H1 (cell line): ENCODE data around the gene KAT8. TPM values are rescaled to one million over a fixed set of nuclear protein-coding genes. Genes with fewer than 3 reads are reported as not detected.

ENCODE experiments used
- ATF2 ChIP-seq: IDR thresholded peaks from 2 replicates; pipeline ENCODE4 v1.6.1; 2012; ENCODE audit warnings: low read length, inconsistent platforms
- ATF3 ChIP-seq: IDR thresholded peaks from 2 replicates; pipeline ENCODE4 v1.6.1; 2011; ENCODE audit warnings: low read depth, mild to moderate bottlenecking, low read length; ENCODE audit not compliant: insufficient read depth
- BACH1 ChIP-seq: IDR thresholded peaks from 2 replicates; pipeline ENCODE4 v1.6.1; 2012; ENCODE audit warnings: low read length, improper control_type of control experiment
- CBX8 ChIP-seq: fragments of 300-800, 300-1000 bp; sonication (generic); IDR thresholded peaks from 2 replicates; pipeline ENCODE4 v1.7.1; 2016; ENCODE audit warnings: low read depth, low read length, borderline replicate concordance
- E2F6 ChIP-seq: IDR thresholded peaks from 2 replicates; pipeline ENCODE4 v1.6.1; 2012; ENCODE audit warnings: inconsistent platforms
- HDAC6 ChIP-seq: IDR thresholded peaks from one replicate; pipeline ENCODE4 v1.7.1; 2012; ENCODE audit warnings: low read depth, mild to moderate bottlenecking, inconsistent platforms, low read length, moderate library complexity
- JUN ChIP-seq: IDR thresholded peaks from 2 replicates; pipeline ENCODE4 v1.6.1; 2011; ENCODE audit warnings: low read depth, mild to moderate bottlenecking, improper control_type of control experiment, low read length
- KDM4A ChIP-seq: IDR thresholded peaks from one replicate; pipeline ENCODE4 v1.7.1; 2012; ENCODE audit warnings: low read depth, mild to moderate bottlenecking, moderate library complexity, low read length, inconsistent platforms; ENCODE audit not compliant: severe bottlenecking
- KDM5A ChIP-seq: fragments of 200-600 bp; IDR thresholded peaks from 2 replicates; pipeline ENCODE4 v1.7.1; 2012; ENCODE audit warnings: mild to moderate bottlenecking, low read length, inconsistent platforms, mixed read lengths
- MAX ChIP-seq: IDR thresholded peaks from 2 replicates; pipeline ENCODE4 v1.6.1; 2012; ENCODE audit warnings: inconsistent platforms
- NANOG ChIP-seq: IDR thresholded peaks from 2 replicates; pipeline ENCODE4 v1.6.1; 2011; ENCODE audit warnings: low read length, low read depth, mild to moderate bottlenecking, inconsistent platforms; ENCODE audit not compliant: insufficient read depth, poor library complexity, severe bottlenecking
- NRF1 ChIP-seq: IDR thresholded peaks from 2 replicates; pipeline ENCODE4 v1.6.1; 2011; ENCODE audit warnings: mild to moderate bottlenecking, low read depth, low read length, improper control_type of control experiment
- PHF8 ChIP-seq: fragments of 200-600 bp; sonication (generic); conservative IDR thresholded peaks from 2 replicates; pipeline ENCODE4 v1.7.1; 2012; ENCODE audit warnings: low read depth, mild to moderate bottlenecking, inconsistent platforms, low read length, moderate library complexity
- RAD21 ChIP-seq, 2 experiments: IDR thresholded peaks in 1 of 2; conservative IDR thresholded peaks in 1 of 2; 2 replicates each; pipeline ENCODE4 v1.6.1; 2011; ENCODE audit warnings: low read depth in 2 of 2, low read length in 2 of 2, improper control_type of control experiment in 1 of 2, inconsistent platforms in 1 of 2, mild to moderate bottlenecking in 1 of 2, moderate library complexity in 1 of 2
- RFX5 ChIP-seq: IDR thresholded peaks from 2 replicates; pipeline ENCODE4 v1.6.1; 2011; ENCODE audit warnings: low read depth, low read length, improper control_type of control experiment, borderline replicate concordance
- SRF ChIP-seq: IDR thresholded peaks from 2 replicates; pipeline ENCODE4 v1.6.1; 2011; ENCODE audit warnings: mild to moderate bottlenecking, low read depth, low read length, moderate library complexity
- TBP ChIP-seq: IDR thresholded peaks from 2 replicates; pipeline ENCODE4 v1.6.1; 2011; ENCODE audit warnings: low read depth, low read length, improper control_type of control experiment
- TEAD4 ChIP-seq: IDR thresholded peaks from 2 replicates; pipeline ENCODE4 v1.6.1; 2012; ENCODE audit warnings: low read depth, low read length, inconsistent platforms, mixed read lengths
- USF2 ChIP-seq: IDR thresholded peaks from 2 replicates; pipeline ENCODE4 v1.6.1; 2011; ENCODE audit warnings: low read length, improper control_type of control experiment
- polyA plus RNA-seq, 7 experiments: library from polyadenylated mRNA; depleted of rRNA in 3 of 7; stranded (reverse) in 5 of 7; unstranded in 2 of 7; fragments of >200 nt in 5 of 7; fragments of 200-250 nt in 2 of 7; gene quantifications; 1 replicate in 5 of 7; 2 replicates in 1 of 7; 4 replicates in 1 of 7; pipeline versions ENCODE4 v1.2.1 to v1.2.3, GENCODE V29; 2011 to 2013; ENCODE audit warnings: missing spikeins in 2 of 7, mixed read lengths in 2 of 7
- total RNA-seq: library from RNA; stranded (reverse); fragmentation: NEBNext Ultra II Directional; extraction: Animal tissue kit (Norgen Biotek cat#: 25700); gene quantifications from 2 replicates; pipeline ENCODE4 v1.2.1, GENCODE V29; 2021

The KAT8 gene
- total and polyA plus RNA-seq, 2 of the 8 experiments (the other 6 are each of a cell fraction or from before 2014, with no cell fraction given), result 52.6 to 61.6 TPM

- TF ChIP-seq ATF2, result no peak
- TF ChIP-seq NANOG, result no peak
- TF ChIP-seq MAX, result peak; percentile 19
- no peak for TF ChIP-seq USF2
- TF ChIP-seq E2F6, result no peak
- TF ChIP-seq CBX8, result no peak
- no peak for TF ChIP-seq BACH1
- TF ChIP-seq JUN, result no peak
- peak; percentile 79 for TF ChIP-seq KDM4A
- TF ChIP-seq TBP, result peak; percentile 56; the same call in 1 of the 2 replicates
- TF ChIP-seq KDM5A, result no peak; the same call in 1 of the 2 replicates
- TF ChIP-seq PHF8, result peak; percentile 55
- no peak for TF ChIP-seq NRF1
- TF ChIP-seq SRF, result no peak
- no peak for TF ChIP-seq RFX5
- no peak for TF ChIP-seq ATF3
- no peak for TF ChIP-seq TEAD4
- TF ChIP-seq RAD21 (IDR thresholded peaks at IDR 0.05 in 1 of 2, conservative IDR thresholded peaks at IDR 0.05 in 1 of 2; ENCODE audit: low read depth in 2 of 2, low read length in 2 of 2), result no peak
- TF ChIP-seq HDAC6, result no peak
Measured at GRCh38 chr16:31073142-31073969, 44.1 kb upstream of the KAT8 start (continued).
